NOMO-1 treated with DMSO at 0.1 percent for 48 hours (cell line): ENCODE data around the gene KDM2A.

Experiments
- DNase-seq: peaks from one replicate; lab custom pipeline; 2025; ENCODE audit not compliant: unreplicated experiment; lab: John Stamatoyannopoulos, UW

The KDM2A gene

DNA sequence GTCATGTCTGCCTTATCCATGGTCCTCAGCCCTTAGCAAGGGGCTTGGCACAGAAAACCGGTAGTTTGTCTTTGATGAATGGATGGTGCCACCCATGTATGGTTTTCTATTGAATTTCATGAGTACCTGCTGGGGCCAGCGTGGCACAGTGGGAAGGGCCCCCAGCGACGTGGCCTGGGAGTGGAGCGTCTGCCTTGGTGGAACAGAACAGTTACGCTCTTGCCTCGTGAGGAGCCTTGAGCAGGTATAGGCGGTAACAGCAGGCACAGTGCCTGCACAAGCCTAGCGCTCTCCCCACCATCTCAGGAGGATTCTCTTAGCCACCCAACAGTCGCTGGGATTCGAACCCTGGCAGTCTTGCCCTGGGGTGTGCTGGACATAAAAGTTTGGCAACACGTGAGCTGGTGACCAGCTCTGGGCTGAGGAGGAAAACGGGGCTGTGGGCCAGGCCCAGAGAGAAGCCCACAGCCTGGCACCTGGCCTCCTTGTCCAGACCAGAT lies 181.2 kb downstream of the KDM2A start:
- no peak for DNase-seq

DNA sequence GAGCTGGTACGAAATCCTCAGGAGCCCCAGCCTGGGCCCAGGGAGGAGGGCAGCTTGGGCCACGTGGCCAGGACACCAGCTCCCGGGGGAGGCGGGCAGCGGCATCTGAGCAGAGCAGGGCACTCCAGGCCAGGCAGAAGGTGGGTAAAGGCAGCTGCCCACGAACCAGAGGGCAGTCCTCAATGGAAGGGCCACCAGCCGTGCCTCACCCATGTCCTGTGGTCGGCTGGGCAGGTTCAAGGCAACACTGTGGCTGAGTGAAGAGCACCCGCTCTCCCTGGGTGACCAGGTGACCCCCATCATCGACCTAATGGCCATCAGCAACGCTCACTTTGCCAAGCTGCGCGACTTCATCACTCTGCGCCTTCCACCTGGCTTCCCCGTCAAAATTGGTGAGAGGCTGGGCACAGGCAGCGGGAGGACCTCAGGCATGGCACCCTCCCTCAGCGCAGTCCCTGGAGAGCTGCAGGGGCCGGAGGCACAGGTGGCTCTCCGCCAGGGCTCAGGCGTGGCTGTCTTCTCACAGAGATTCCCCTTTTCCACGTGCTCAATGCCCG lies 181.8 kb downstream of the KDM2A start:
- no peak for DNase-seq

DNA sequence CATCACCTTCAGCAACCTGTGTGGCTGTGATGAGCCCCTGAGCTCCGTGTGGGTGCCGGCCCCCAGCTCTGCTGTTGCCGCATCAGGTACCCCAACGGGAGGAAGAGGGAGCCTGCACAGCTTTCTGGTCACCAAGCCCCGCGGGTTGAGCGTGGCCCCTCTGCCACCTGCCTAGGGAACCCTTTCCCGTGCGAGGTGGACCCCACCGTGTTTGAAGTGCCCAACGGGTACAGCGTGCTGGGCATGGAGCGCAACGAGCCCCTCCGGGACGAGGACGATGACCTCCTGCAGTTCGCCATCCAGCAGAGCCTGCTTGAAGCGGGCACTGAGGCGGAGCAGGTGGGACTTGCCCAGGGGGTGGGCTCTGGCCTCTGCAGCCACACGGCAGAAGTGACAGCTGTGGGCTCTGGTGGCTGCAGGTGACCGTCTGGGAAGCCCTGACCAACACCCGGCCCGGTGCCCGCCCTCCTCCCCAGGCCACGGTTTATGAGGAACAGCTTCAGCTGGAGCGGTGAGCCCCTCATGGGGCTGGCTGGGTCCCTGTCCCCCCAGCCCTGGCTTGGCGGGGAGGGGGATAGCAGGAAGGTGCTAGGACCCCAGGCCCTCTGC lies 182.4 kb downstream of the KDM2A start:
- no peak for DNase-seq

DNA sequence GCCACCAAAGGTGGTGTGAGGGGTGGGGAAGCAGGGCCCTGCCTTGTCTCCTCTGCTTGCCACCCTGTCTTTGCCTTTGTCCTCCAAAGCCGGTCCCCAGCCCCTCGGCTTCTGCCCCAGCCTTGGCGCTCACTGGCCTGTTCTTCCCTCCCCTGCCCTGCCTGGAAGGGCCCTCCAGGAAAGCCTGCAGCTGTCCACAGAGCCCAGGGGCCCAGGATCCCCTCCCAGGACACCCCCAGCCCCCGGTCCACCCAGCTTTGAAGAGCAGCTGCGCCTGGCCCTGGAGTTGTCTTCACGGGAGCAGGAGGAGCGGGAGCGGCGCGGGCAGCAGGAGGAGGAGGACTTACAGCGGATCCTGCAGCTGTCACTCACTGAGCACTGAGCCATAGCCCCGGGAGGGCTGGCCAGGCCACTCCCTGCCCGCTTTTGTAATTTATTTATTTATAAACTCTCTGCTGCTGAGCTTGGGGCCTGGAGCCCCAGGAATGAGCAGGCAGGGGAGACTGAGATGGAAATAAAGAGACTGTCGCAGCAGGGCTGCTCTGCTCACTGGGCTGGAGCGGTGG lies 183.0 kb downstream of the KDM2A start:
- peak; percentile 47 for DNase-seq

DNA sequence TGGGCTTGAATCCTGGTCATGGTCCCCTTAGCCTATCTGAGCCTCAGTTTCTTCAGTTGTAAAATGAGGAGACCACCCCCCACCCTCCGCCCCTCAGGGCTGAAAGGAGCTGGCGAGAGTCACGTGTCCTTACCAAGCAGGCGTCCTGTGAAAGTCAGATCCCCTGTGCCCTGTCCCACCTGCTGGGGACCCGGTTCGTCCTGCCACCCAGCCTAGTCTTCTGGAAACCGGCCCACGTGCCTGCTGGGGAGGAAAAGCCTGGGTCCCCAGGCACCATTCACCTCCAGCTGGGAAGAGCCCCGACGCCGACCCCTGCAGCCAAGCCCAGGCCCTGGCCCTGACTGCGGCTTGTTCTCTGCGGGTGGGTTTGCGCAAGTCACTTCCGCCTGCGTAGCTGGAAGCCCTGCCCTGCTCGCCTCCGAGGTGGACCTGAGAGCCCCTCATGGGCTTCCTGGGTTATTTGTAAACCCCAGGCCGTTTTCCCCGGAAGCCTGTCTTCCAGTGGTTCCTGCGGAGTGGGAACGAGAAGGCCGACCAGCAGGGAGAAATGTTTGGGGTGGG lies 183.6 kb downstream of the KDM2A start:
- peak; percentile 72 for DNase-seq

DNA sequence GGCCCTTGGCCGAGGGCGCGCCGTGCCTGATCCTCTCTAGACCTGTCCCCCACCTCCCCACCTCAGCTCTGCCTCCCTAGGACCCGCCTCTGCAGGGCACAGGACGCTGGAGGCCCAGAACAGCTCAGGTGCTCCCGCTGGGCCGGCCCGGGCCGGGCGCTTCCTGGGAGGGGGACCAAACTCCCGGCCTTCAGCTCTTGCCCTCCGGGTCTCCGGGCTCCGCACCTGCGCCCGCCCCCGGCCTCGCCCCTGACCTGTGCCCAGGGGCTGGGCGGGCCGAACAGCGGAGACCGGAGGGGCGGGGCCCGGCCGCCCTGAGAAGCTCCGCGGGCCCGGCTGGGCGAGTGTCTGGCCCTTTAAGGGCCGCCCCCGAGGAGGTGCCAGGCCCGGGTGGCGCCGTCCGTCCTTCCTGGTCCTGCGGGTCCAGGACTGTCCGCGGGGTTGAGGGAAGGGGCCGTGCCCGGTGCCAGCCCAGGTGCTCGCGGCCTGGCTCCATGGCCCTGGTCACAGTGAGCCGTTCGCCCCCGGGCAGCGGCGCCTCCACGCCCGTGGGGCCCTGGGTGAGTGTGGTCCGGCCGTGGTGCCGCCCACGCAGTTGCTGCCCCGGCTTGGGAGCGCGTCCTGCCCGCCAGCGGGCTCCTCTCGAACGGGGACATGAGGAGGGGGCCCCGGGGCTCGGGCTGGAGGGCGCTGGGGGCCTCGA lies 184.2 kb downstream of the KDM2A start, which contains the start of gene SSH3:
TSS of gene SSH3 (plus strand) at position 399 of the 703 bp plus-strand sequence. CDS start at position 495, 96 bp downstream.
- DNase-seq, result peak; percentile 77

DNA sequence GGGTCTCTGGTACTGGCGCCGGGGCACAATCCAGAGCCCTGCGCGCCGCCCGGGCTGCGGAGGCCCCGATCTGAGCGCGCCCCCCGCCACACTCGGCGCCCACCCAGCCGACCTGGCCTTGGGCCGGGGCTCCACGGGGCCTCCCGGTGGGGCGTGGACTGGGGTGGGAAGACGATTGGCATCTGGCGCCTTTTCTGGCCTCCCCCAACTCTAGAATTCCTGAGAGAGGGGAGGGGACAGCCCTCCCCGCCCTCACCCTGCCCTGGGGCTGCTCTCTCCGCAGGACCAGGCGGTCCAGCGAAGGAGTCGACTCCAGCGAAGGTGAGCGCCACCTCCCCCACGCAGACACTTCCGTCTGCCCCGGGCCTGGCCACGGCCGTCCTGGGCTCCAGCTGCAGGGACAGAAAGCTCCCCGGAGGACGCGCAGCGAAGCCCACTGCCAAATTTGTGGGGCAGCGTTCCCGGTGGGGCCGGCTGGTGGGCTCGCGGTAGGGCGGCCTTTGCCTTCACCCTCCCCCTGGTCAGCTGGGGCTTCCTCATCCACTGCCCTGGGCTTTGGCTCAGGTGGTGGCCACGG lies 184.9 kb downstream of the KDM2A start:
- no peak for DNase-seq

DNA sequence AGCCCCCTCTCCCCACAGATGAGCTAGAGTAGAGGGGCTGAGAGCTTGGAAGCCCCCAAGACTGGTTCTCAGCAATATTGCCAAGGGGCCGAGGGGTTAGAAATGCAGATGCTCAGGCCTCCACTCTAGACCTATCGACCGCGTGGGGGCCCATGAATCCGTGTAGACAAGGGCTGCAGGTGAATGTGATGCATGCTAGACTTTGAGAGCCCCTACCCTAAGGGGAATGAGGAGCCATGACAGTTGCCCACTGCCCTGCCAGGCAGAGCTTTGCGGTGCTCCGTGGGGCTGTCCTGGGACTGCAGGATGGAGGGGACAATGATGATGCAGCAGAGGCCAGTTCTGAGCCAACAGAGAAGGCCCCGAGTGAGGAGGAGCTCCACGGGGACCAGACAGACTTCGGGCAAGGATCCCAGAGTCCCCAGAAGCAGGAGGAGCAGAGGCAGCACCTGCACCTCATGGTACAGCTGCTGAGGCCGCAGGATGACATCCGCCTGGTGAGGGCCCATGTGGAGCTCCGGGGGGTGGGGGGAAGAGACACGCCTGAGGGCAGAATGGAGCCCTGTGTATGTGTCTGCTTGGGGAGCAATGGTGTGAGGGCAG lies 185.5 kb downstream of the KDM2A start:
- no peak for DNase-seq

DNA sequence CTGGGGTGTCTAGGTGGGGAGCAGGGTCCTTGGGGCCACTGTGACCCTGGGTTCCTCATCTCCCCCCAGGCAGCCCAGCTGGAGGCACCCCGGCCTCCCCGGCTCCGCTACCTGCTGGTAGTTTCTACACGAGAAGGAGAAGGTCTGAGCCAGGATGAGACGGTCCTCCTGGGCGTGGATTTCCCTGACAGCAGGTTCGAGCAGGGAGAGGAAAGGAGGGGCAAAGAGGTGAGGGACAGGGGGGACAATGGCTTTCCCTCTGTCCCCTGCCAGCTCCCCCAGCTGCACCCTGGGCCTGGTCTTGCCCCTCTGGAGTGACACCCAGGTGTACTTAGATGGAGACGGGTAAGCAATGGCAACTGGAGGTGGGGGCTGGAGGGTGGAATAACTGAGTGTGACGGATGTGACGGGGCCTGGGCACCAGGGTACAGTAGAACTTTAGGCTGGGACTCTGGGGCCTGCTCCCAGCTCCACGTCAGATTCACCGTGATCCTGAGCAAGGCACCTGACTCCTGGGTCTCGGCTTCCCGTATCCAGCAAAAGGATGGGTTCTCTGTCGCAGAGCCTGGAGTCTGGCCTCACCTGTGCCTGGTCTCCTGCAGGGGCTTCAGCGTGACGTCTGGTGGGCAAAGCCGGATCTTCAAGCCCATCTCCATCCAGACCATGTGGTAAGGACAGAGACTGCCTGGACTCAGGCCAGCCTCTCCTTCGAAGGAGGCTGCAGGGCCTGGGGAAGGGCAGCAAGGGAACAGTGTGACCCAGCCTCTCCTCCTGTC lies 187.9 kb downstream of the KDM2A start:
- DNase-seq, result no peak

DNA sequence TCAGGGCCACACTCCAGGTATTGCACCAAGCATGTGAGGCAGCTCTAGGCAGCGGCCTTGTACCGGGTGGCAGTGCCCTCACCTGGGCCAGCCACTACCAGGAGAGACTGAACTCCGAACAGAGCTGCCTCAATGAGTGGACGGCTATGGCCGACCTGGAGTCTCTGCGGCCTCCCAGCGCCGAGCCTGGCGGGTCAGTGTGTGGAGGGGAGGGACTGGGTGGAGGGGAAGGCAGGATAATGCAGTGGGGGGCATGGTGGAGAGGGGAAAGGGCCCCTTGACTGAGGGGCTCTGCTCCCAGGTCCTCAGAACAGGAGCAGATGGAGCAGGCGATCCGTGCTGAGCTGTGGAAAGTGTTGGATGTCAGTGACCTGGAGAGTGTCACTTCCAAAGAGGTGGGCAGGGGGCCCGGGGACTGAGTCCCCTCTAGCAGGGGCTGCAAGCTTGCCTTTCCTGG lies 188.5 kb downstream of the KDM2A start:
- no peak for DNase-seq
